Camera-type eye (tissue), 1 donor: ENCODE measurements around the gene CYP2J2. TPM values are rescaled to one million over a fixed set of nuclear protein-coding genes. Genes with fewer than 3 reads are reported as not detected.

Source experiments
- total RNA-seq: library from RNA; depleted of rRNA; stranded (reverse); fragments of >200 nt; gene quantifications from one replicate; pipeline ENCODE4 v1.2.3, GENCODE V29; 2014

The CYP2J2 gene
- 2.7 TPM for total RNA-seq

DNA sequence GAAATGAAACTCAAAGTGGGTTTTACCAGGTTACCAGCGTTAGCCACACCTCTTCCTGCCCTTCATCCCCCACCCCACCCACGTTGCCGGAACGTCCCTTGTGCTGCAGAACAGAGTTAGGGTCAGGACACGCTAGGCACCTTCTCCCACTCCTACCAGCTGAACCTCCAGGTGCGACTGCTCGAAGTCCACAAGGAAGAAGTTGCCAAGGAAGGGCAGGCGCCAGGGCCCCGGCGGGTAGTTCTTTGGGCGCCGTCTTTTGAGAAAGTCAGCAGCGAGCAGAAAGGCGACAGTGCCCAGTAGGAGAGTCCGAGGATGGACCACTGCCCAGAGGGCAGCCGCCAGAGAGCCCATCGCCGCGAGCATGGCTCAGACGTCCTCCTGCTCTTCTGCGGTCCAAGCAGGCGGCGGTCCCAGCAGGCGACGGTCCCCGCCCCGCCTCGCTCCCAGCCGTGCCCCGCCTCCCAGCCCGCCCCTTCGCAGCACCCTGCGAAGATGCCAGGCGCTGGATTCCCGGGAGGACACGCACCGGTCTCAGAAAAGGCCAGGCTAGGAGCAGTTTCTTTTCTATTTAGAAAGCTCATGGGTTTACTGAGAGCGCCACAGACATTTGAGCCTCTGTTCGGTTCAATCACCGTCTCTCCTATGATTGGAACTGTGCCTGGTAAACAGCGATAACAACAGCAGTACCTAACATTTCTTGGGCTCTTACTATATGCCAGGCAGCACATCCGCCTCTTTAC, at the start of gene CYP2J2:
CYP2J2 (minus strand) TSS at position 393 of the 743 bp plus-strand sequence; CDS start at position 366, 27 bp downstream.

Other genes with a start within 250 kb of the CYP2J2 start
- 50.6 TPM for gene HOOK1, start 111.8 kb downstream of the CYP2J2 start, total RNA-seq
- gene C1orf87, start 147.0 kb upstream of the CYP2J2 start, total RNA-seq: not detected